ENCODE data around the gene TRAPPC4.

Gene TRAPPC4

GRCh38 chr11:119021631-119022030 is 3.1 kb downstream of the TRAPPC4 start:
- H3K4me1 ChIP-seq (ENCODE audit: control extremely low read depth in 1 of 4, control insufficient read depth in 4 of 4, insufficient read depth in 4 of 4, low read length in 3 of 4): peaks cover 13 to 23% (median 18%) of the 10 kb centered on the region in 4 experiments

GRCh38 chr11:119023741-119024140 is 5.2 kb downstream of the TRAPPC4 start:
- no peaks in the 10 kb centered on the region for H3K9me3 ChIP-seq (ENCODE audit: control extremely low read depth in 1 of 5, control insufficient read depth in 4 of 5, insufficient read depth in 2 of 5, low read depth in 1 of 5, low read length in 4 of 5)
- H3K36me3 ChIP-seq (ENCODE audit: control insufficient read depth in 4 of 4, insufficient read depth in 4 of 4, low read length in 3 of 4): peaks cover 13 to 72% (median 53%) of the 10 kb centered on the region in 4 experiments
- no peak for DNase-seq
- no peak overlapping the region for H3K4me3 ChIP-seq (ENCODE audit: control insufficient read depth in 1 of 7, extremely low read depth in 1 of 7, insufficient read depth in 4 of 7, low read depth in 2 of 7, low read length in 6 of 7)
- H3K4me1 ChIP-seq (ENCODE audit: control extremely low read depth in 1 of 4, control insufficient read depth in 4 of 4, insufficient read depth in 4 of 4, low read length in 3 of 4): peaks cover 5 to 13% (median 11%) of the 10 kb centered on the region in 4 experiments
- H3K27ac ChIP-seq (ENCODE audit: insufficient read depth in 1 of 2, low read depth in 1 of 2, low read length in 2 of 2, poor library complexity in 1 of 2, severe bottlenecking in 2 of 2): no peak overlapping the region
- H3K27me3 ChIP-seq (replicated peaks in 2 of 5; ENCODE audit: control insufficient read depth in 4 of 5, insufficient read depth in 5 of 5, low read length in 4 of 5): no peaks in the 10 kb centered on the region
- CTCF ChIA-PET: interaction anchor here (0.8 to 2.3 kb wide), 6 partner anchors 10 to 24 kb away, joined by 3 to 7 read pairs (median 3); no protein-coding TSS in a partner anchor
- POLR2A ChIA-PET: interaction anchor here (1.0 kb wide), 1 partner anchor 10 kb away, joined by 3 read pairs; no protein-coding TSS in a partner anchor

More at GRCh38 chr11:119021631-119022030, 3.1 kb downstream of the TRAPPC4 start:
- Histone ChIP-seq H3K9me3 (ENCODE audit: control extremely low read depth in 1 of 5, control insufficient read depth in 4 of 5, insufficient read depth in 2 of 5, low read depth in 1 of 5, low read length in 4 of 5) (no peaks in the 10 kb centered on the region), H3K4me3 (ENCODE audit: control insufficient read depth in 1 of 7, extremely low read depth in 1 of 7, insufficient read depth in 4 of 7, low read depth in 2 of 7, low read length in 6 of 7) (no peak overlapping the region), H3K36me3 (ENCODE audit: control insufficient read depth in 4 of 4, insufficient read depth in 4 of 4, low read length in 3 of 4) (peaks cover 11 to 58% (median 42%) of the 10 kb centered on the region in 4 experiments), H3K27ac (ENCODE audit: insufficient read depth in 1 of 2, low read depth in 1 of 2, low read length in 2 of 2, poor library complexity in 1 of 2, severe bottlenecking in 2 of 2) (no peak overlapping the region), H3K27me3 (replicated peaks in 2 of 5; ENCODE audit: control insufficient read depth in 4 of 5, insufficient read depth in 5 of 5, low read length in 4 of 5) (no peaks in the 10 kb centered on the region)
- 100% methylated on average over 3 of the region's 5 CpGs for WGBS (ENCODE audit: insufficient coverage)
- POLR2A ChIA-PET: no interaction called here
- DNase-seq: no peak
- CTCF ChIA-PET: interaction anchor here (1.0 kb wide), 1 partner anchor 35 kb away, joined by 3 read pairs; the partner anchor contains the start of gene HYOU1

- POLR2A ChIA-PET: interaction anchor here (1.0 to 1.1 kb wide), 2 partner anchors 9 to 30 kb away, joined by 3 read pairs; no protein-coding TSS in a partner anchor
- CTCF ChIA-PET: interaction anchor here (0.9 to 2.3 kb wide), 3 partner anchors 14 to 30 kb away, joined by 3 to 7 read pairs (median 4); no protein-coding TSS in a partner anchor
- Histone ChIP-seq H3K9me3 (ENCODE audit: control extremely low read depth in 1 of 5, control insufficient read depth in 4 of 5, insufficient read depth in 2 of 5, low read depth in 1 of 5, low read length in 4 of 5) (no peaks in the 10 kb centered on the region), H3K36me3 (ENCODE audit: control insufficient read depth in 4 of 4, insufficient read depth in 4 of 4, low read length in 3 of 4) (peaks cover 13 to 76% (median 53%) of the 10 kb centered on the region in 4 experiments), H3K4me1 (ENCODE audit: control extremely low read depth in 1 of 4, control insufficient read depth in 4 of 4, insufficient read depth in 4 of 4, low read length in 3 of 4) (peaks cover 4 to 19% (median 15%) of the 10 kb centered on the region in 4 experiments), H3K27me3 (replicated peaks in 2 of 5; ENCODE audit: control insufficient read depth in 4 of 5, insufficient read depth in 5 of 5, low read length in 4 of 5) (no peaks in the 10 kb centered on the region), H3K27ac (ENCODE audit: insufficient read depth in 1 of 2, low read depth in 1 of 2, low read length in 2 of 2, poor library complexity in 1 of 2, severe bottlenecking in 2 of 2) (no peak overlapping the region), H3K4me3 (ENCODE audit: control insufficient read depth in 1 of 7, extremely low read depth in 1 of 7, insufficient read depth in 4 of 7, low read depth in 2 of 7, low read length in 6 of 7) (no peak overlapping the region)
- no peak for DNase-seq
- 88% methylated on average over 14 of the region's 15 CpGs for WGBS (ENCODE audit: insufficient coverage)
Observed at GRCh38 chr11:119024430-119025098, 6.0 kb downstream of the TRAPPC4 start.

- ChIA-PET CTCF (interaction anchor here (0.9 to 2.3 kb wide), 3 partner anchors 14 to 29 kb away, joined by 3 to 7 read pairs (median 4); no protein-coding TSS in a partner anchor), POLR2A (interaction anchor here (1.1 kb wide), 1 partner anchor 29 kb away, joined by 3 read pairs; no protein-coding TSS in a partner anchor)
- Histone ChIP-seq H3K27ac (ENCODE audit: insufficient read depth in 1 of 2, low read depth in 1 of 2, low read length in 2 of 2, poor library complexity in 1 of 2, severe bottlenecking in 2 of 2) (no peak overlapping the region), H3K9me3 (ENCODE audit: control extremely low read depth in 1 of 5, control insufficient read depth in 4 of 5, insufficient read depth in 2 of 5, low read depth in 1 of 5, low read length in 4 of 5) (no peaks in the 10 kb centered on the region), H3K4me3 (ENCODE audit: control insufficient read depth in 1 of 7, extremely low read depth in 1 of 7, insufficient read depth in 4 of 7, low read depth in 2 of 7, low read length in 6 of 7) (no peak overlapping the region), H3K4me1 (ENCODE audit: control extremely low read depth in 1 of 4, control insufficient read depth in 4 of 4, insufficient read depth in 4 of 4, low read length in 3 of 4) (peaks cover 0 to 19% (median 15%) of the 10 kb centered on the region in 4 experiments), H3K27me3 (replicated peaks in 2 of 5; ENCODE audit: control insufficient read depth in 4 of 5, insufficient read depth in 5 of 5, low read length in 4 of 5) (no peaks in the 10 kb centered on the region), H3K36me3 (ENCODE audit: control insufficient read depth in 4 of 4, insufficient read depth in 4 of 4, low read length in 3 of 4) (peaks cover 13 to 76% (median 53%) of the 10 kb centered on the region in 4 experiments)
- WGBS (ENCODE audit: insufficient coverage): 91% methylated on average over 5 of the region's 5 CpGs
- DNase-seq: no peak
Observed at GRCh38 chr11:119025099-119025473, 6.5 kb downstream of the TRAPPC4 start.

GRCh38 chr11:119025541-119025940 is 7.0 kb downstream of the TRAPPC4 start:
- ChIA-PET CTCF (interaction anchor here (1.2 to 2.3 kb wide), 2 partner anchors 13 to 24 kb away, joined by 3 to 7 read pairs; no protein-coding TSS in a partner anchor), POLR2A (interaction anchor here (0.5 to 1.1 kb wide), 2 partner anchors 18 to 29 kb away, joined by 3 to 4 read pairs; no protein-coding TSS in a partner anchor)
- Histone ChIP-seq H3K4me1 (ENCODE audit: control extremely low read depth in 1 of 4, control insufficient read depth in 4 of 4, insufficient read depth in 4 of 4, low read length in 3 of 4) (peaks cover 0 to 21% (median 18%) of the 10 kb centered on the region in 4 experiments), H3K36me3 (ENCODE audit: control insufficient read depth in 4 of 4, insufficient read depth in 4 of 4, low read length in 3 of 4) (peaks cover 13 to 76% (median 53%) of the 10 kb centered on the region in 4 experiments), H3K9me3 (ENCODE audit: control extremely low read depth in 1 of 5, control insufficient read depth in 4 of 5, insufficient read depth in 2 of 5, low read depth in 1 of 5, low read length in 4 of 5) (no peaks in the 10 kb centered on the region), H3K4me3 (ENCODE audit: control insufficient read depth in 1 of 7, extremely low read depth in 1 of 7, insufficient read depth in 4 of 7, low read depth in 2 of 7, low read length in 6 of 7) (no peak overlapping the region), H3K27ac (ENCODE audit: insufficient read depth in 1 of 2, low read depth in 1 of 2, low read length in 2 of 2, poor library complexity in 1 of 2, severe bottlenecking in 2 of 2) (no peak overlapping the region), H3K27me3 (replicated peaks in 2 of 5; ENCODE audit: control insufficient read depth in 4 of 5, insufficient read depth in 5 of 5, low read length in 4 of 5) (no peaks in the 10 kb centered on the region)
- 99% methylated on average over 5 of the region's 5 CpGs for WGBS (ENCODE audit: insufficient coverage)
- no peak for DNase-seq

GRCh38 chr11:119025978-119026766 is 7.6 kb downstream of the TRAPPC4 start:
- Histone ChIP-seq H3K36me3 (ENCODE audit: control insufficient read depth in 4 of 4, insufficient read depth in 4 of 4, low read length in 3 of 4) (peaks cover 13 to 74% (median 52%) of the 10 kb centered on the region in 4 experiments), H3K27ac (ENCODE audit: insufficient read depth in 1 of 2, low read depth in 1 of 2, low read length in 2 of 2, poor library complexity in 1 of 2, severe bottlenecking in 2 of 2) (no peak overlapping the region), H3K9me3 (ENCODE audit: control extremely low read depth in 1 of 5, control insufficient read depth in 4 of 5, insufficient read depth in 2 of 5, low read depth in 1 of 5, low read length in 4 of 5) (no peaks in the 10 kb centered on the region), H3K27me3 (replicated peaks in 2 of 5; ENCODE audit: control insufficient read depth in 4 of 5, insufficient read depth in 5 of 5, low read length in 4 of 5) (no peaks in the 10 kb centered on the region), H3K4me1 (ENCODE audit: control extremely low read depth in 1 of 4, control insufficient read depth in 4 of 4, insufficient read depth in 4 of 4, low read length in 3 of 4) (peaks cover 0 to 22% (median 19%) of the 10 kb centered on the region in 4 experiments), H3K4me3 (ENCODE audit: control insufficient read depth in 1 of 7, extremely low read depth in 1 of 7, insufficient read depth in 4 of 7, low read depth in 2 of 7, low read length in 6 of 7) (no peak overlapping the region)
- 100% methylated on average over 10 of the region's 16 CpGs for WGBS (ENCODE audit: insufficient coverage)
- ChIA-PET POLR2A (interaction anchor here (0.5 to 1.1 kb wide), 3 partner anchors 17 to 69 kb away, joined by 3 to 4 read pairs (median 3); no protein-coding TSS in a partner anchor), CTCF (interaction anchor here (1.2 kb wide), 1 partner anchor 24 kb away, joined by 3 read pairs; no protein-coding TSS in a partner anchor)
- DNase-seq: no peak

Data from common myeloid progenitor, CD34-positive (primary cell).